Coronary artery (tissue), 2 donors: Measurements from ENCODE around the gene ADCY1.

Experiments
- DNase-seq: peaks from one replicate; pipeline ENCODE4 v3.0.0-alpha.2; 2017; ENCODE audit warnings: low spot score
- H3K27ac ChIP-seq, 2 donors: fragments of 200-600 bp; sonication (generic); one replicate each; pipeline ENCODE4 v1.5.1; 2016 to 2019
- H3K4me3 ChIP-seq: fragments of 200-600 bp; sonication (generic); 2 replicates; pipeline ENCODE4 v1.5.1; 2016; ENCODE audit warnings: mild to moderate bottlenecking, moderate library complexity
- CTCF ChIP-seq: fragments of 200-600 bp; sonication (generic); IDR thresholded peaks from one replicate; pipeline ENCODE4 v1.5.1; 2019; ENCODE audit warnings: antibody characterized with exemption

Gene ADCY1

GRCh38 chr7:45662018-45662417 lies 87.8 kb downstream of the ADCY1 start:
- TF ChIP-seq CTCF = no peak
- DNase-seq = no peak
- H3K4me3 ChIP-seq = no peak overlapping the region
- H3K27ac ChIP-seq = no peak overlapping the region

- Histone ChIP-seq H3K27ac (no peak overlapping the region), H3K4me3 (no peak overlapping the region)
- TF ChIP-seq CTCF = no peak
- no peak for DNase-seq
Measured at GRCh38 chr7:45662540-45663166, 88.5 kb downstream of the ADCY1 start.

- Histone ChIP-seq H3K4me3 (no peak overlapping the region), H3K27ac (no peak overlapping the region)
- no peak for TF ChIP-seq CTCF
- DNase-seq = no peak
Measured at GRCh38 chr7:45663167-45663921, 89.2 kb downstream of the ADCY1 start.

GRCh38 chr7:45663965-45664633 lies 89.9 kb downstream of the ADCY1 start:
- H3K27ac ChIP-seq = no peak overlapping the region
- no peak for DNase-seq
- no peak overlapping the region for H3K4me3 ChIP-seq
- TF ChIP-seq CTCF = no peak

GRCh38 chr7:45665172-45665571 lies 91.0 kb downstream of the ADCY1 start:
- DNase-seq = no peak
- H3K27ac ChIP-seq = no peak overlapping the region
- TF ChIP-seq CTCF = no peak
- H3K4me3 ChIP-seq = no peak overlapping the region

- Histone ChIP-seq H3K27ac (no peak overlapping the region), H3K4me3 (no peak overlapping the region)
- no peak for TF ChIP-seq CTCF
- DNase-seq = peak; percentile 52
Measured at GRCh38 chr7:45670227-45670626, 96.1 kb downstream of the ADCY1 start.
